ACC112 (cell line): ENCODE data around the gene CAPRIN2.

Source experiments
- H2AFZ ChIP-seq: fragments of 200-600 bp; sonication (generic); one replicate; pipeline ENCODE4 v1.6.0; 2017; ENCODE audit warnings: antibody characterized with exemption, low read length; ENCODE audit not compliant: unreplicated experiment
- H3K27ac ChIP-seq: fragments of 200-600 bp; sonication (generic); 2 replicates; pipeline ENCODE4 v1.5.1; 2014; ENCODE audit warnings: low read depth, mild to moderate bottlenecking, antibody characterized with exemption, low read length, moderate library complexity
- H3K27me3 ChIP-seq: fragments of 200-600 bp; sonication (generic); 2 replicates; pipeline ENCODE4 v1.6.1; 2014; ENCODE audit warnings: mild to moderate bottlenecking, antibody characterized with exemption, low read length, moderate library complexity, mixed read lengths; ENCODE audit not compliant: insufficient read depth
- H3K36me3 ChIP-seq: fragments of 200-600 bp; sonication (generic); 2 replicates; pipeline ENCODE4 v1.6.1; 2016; ENCODE audit warnings: mild to moderate bottlenecking, antibody characterized with exemption, low read length, moderate library complexity, mixed read lengths; ENCODE audit not compliant: insufficient read depth
- H3K4me1 ChIP-seq: fragments of 200-600 bp; sonication (generic); one replicate; pipeline ENCODE4 v1.6.1; 2016; ENCODE audit warnings: low read length, mixed read lengths; ENCODE audit not compliant: insufficient read depth, unreplicated experiment, control insufficient read depth
- H3K4me3 ChIP-seq: fragments of 200-600 bp; sonication (generic); 2 replicates; pipeline ENCODE4 v1.5.1; 2014; ENCODE audit warnings: mild to moderate bottlenecking, low read depth, low read length
- H3K79me2 ChIP-seq: fragments of 200-600 bp; sonication (generic); one replicate; pipeline ENCODE4 v1.6.0; 2016; ENCODE audit warnings: low read length; ENCODE audit not compliant: control insufficient read depth, unreplicated experiment, insufficient read depth

The CAPRIN2 gene

GRCh38 chr12:30687265-30687986 is 67.3 kb downstream of the CAPRIN2 start:
- H3K4me3 ChIP-seq = no peak overlapping the region
- no peak overlapping the region for H3K27ac ChIP-seq
- no peaks in the 10 kb centered on the region for H3K27me3 ChIP-seq
- peaks cover 17% of the 10 kb centered on the region for H3K79me2 ChIP-seq
- peaks cover 22% of the 10 kb centered on the region for H3K36me3 ChIP-seq
- H2AFZ ChIP-seq = no peak overlapping the region
- H3K4me1 ChIP-seq = peaks cover 30% of the 10 kb centered on the region

GRCh38 chr12:30679241-30679640 is 75.5 kb downstream of the CAPRIN2 start:
- no peak overlapping the region for H3K27ac ChIP-seq
- no peaks in the 10 kb centered on the region for H3K27me3 ChIP-seq
- H3K79me2 ChIP-seq = no peaks in the 10 kb centered on the region
- peaks cover 30% of the 10 kb centered on the region for H3K36me3 ChIP-seq
- no peak overlapping the region for H2AFZ ChIP-seq
- no peak overlapping the region for H3K4me3 ChIP-seq
- H3K4me1 ChIP-seq = no peaks in the 10 kb centered on the region

- Histone ChIP-seq H3K4me1 (no peaks in the 10 kb centered on the region), H2AFZ (no peak overlapping the region), H3K79me2 (no peaks in the 10 kb centered on the region), H3K27ac (no peak overlapping the region), H3K4me3 (no peak overlapping the region), H3K36me3 (peaks cover 28% of the 10 kb centered on the region), H3K27me3 (no peaks in the 10 kb centered on the region)
Measured at GRCh38 chr12:30678221-30678620, 76.5 kb downstream of the CAPRIN2 start.

GRCh38 chr12:30661210-30661609 is 93.5 kb downstream of the CAPRIN2 start:
- H3K36me3 ChIP-seq = peaks cover 32% of the 10 kb centered on the region
- no peak overlapping the region for H3K27ac ChIP-seq
- H2AFZ ChIP-seq = no peak overlapping the region
- H3K4me1 ChIP-seq = no peaks in the 10 kb centered on the region
- H3K4me3 ChIP-seq = no peak overlapping the region
- no peaks in the 10 kb centered on the region for H3K27me3 ChIP-seq
- H3K79me2 ChIP-seq = no peaks in the 10 kb centered on the region
